Panc1 (cell line): ENCODE data around the gene DUSP8. TPM values are rescaled to one million over a fixed set of nuclear protein-coding genes. Genes with fewer than 3 reads are reported as not detected.

Experiments used
- ATAC-seq: fragments of 200-7000 bp; cut with Tn5 transposase; 2 replicates; pipeline ENCODE4 v1.9.1; 2020; ENCODE audit warnings: mild to moderate bottlenecking, moderate library complexity
- BruUV-seq: library from RNA; stranded (reverse); fragments of 400-500 nt; replicated peaks from 2 replicates; lab custom pipeline; 2021; lab: Mats Ljungman, UMichigan
- CTCF ChIA-PET: fragments of 300-600 bp; sonication (Branson Sonifier 250); formaldehyde crosslinking; loops from one replicate; lab custom pipeline; 2022; ENCODE audit warnings: antibody characterized with exemption; lab: Charles Lee
- POLR2A ChIA-PET: fragments of 300-600 bp; sonication (Branson Sonifier 250); formaldehyde crosslinking; loops from one replicate; lab custom pipeline; 2022; ENCODE audit warnings: antibody characterized with exemption; lab: Charles Lee
- DNase-seq: peaks from one replicate; pipeline ENCODE4 v3.0.0-alpha.2; 2010; ENCODE audit warnings: low read depth, low spot score
- H3K27ac ChIP-seq: 2 replicates; pipeline ENCODE4 v1.5.1; 2011; ENCODE audit warnings: mild to moderate bottlenecking, low read length, inconsistent platforms
- H3K27me3 ChIP-seq: fragments of 200-500 bp; sonication (Bioruptor generic); 2 replicates; pipeline ENCODE4 v1.6.0; 2014; ENCODE audit warnings: low read length, inconsistent platforms; ENCODE audit not compliant: control insufficient read depth, insufficient read depth
- H3K36me3 ChIP-seq: fragments of 200-500 bp; sonication (Bioruptor generic); 2 replicates; pipeline ENCODE4 v1.5.1; 2014; ENCODE audit warnings: inconsistent platforms, mild to moderate bottlenecking, low read length, moderate library complexity; ENCODE audit not compliant: control insufficient read depth, insufficient read depth
- H3K4me1 ChIP-seq: 2 replicates; pipeline ENCODE4 v1.5.1; 2011; ENCODE audit warnings: inconsistent platforms, mild to moderate bottlenecking, low read length, moderate library complexity; ENCODE audit not compliant: control insufficient read depth, insufficient read depth
- H3K4me3 ChIP-seq, 2 experiments: 2 replicates each; pipeline ENCODE4 v1.5.1; 2011 to 2012; ENCODE audit warnings: low read depth in 2 of 2, low read length in 2 of 2, mild to moderate bottlenecking in 2 of 2, inconsistent platforms in 1 of 2, moderate library complexity in 1 of 2
- H3K9me3 ChIP-seq: fragments of 200-500 bp; sonication (Bioruptor generic); 2 replicates; pipeline ENCODE4 v1.5.1; 2014; ENCODE audit warnings: low read depth, mild to moderate bottlenecking, inconsistent platforms, low read length, moderate library complexity; ENCODE audit not compliant: control insufficient read depth, insufficient read depth
- POLR2AphosphoS5 ChIP-seq: IDR thresholded peaks from 2 replicates; pipeline ENCODE4 v1.6.1; 2012; ENCODE audit warnings: mild to moderate bottlenecking, low read depth, low read length, moderate library complexity
- SIN3A ChIP-seq: IDR thresholded peaks from 2 replicates; pipeline ENCODE4 v1.6.1; 2012; ENCODE audit warnings: low read depth, mild to moderate bottlenecking, low read length, moderate library complexity, borderline replicate concordance; ENCODE audit not compliant: insufficient read depth
- TCF7L2 ChIP-seq: IDR thresholded peaks from 2 replicates; pipeline ENCODE4 v1.6.1; 2011; ENCODE audit warnings: mild to moderate bottlenecking, low read depth, low read length, inconsistent platforms
- in situ Hi-C: cut with HindIII; loops from 2 replicates; pipeline ENCODE4 v1.10.0; 2016; ENCODE audit warnings: low sequenced_read_pairs, low pct_unique_long_range_greater_than_20kb
- intact Hi-C: fragments of 100-400 bp; cut with micrococcal nuclease; formaldehyde crosslinking; loops from one replicate; pipeline ENCODE4 v1.10.0; 2022; ENCODE audit not compliant: unreplicated experiment
- total RNA-seq: library from RNA; stranded (reverse); gene quantifications from one replicate; pipeline ENCODE4 v1.2.1, GENCODE V29; 2021; ENCODE audit not compliant: unreplicated experiment
- TF ChIP-seq, protein P1 (sequence below), 2 experiments: IDR thresholded peaks; 2 replicates each; pipeline ENCODE4 v1.6.1; 2011 to 2012; ENCODE audit warnings: low read depth in 2 of 2, control low read depth in 1 of 2, low read length in 1 of 2, mild to moderate bottlenecking in 1 of 2, moderate library complexity in 1 of 2; ENCODE audit not compliant: insufficient read depth in 1 of 2
- TF ChIP-seq, protein P2 (sequence below): fragments of 450-650 bp; IDR thresholded peaks from 2 replicates; pipeline ENCODE4 v1.5.1; 2017; ENCODE audit warnings: mild to moderate bottlenecking

The DUSP8 gene
- total RNA-seq, 1 experiment from 2014 or later = 5.5 TPM

DNA sequence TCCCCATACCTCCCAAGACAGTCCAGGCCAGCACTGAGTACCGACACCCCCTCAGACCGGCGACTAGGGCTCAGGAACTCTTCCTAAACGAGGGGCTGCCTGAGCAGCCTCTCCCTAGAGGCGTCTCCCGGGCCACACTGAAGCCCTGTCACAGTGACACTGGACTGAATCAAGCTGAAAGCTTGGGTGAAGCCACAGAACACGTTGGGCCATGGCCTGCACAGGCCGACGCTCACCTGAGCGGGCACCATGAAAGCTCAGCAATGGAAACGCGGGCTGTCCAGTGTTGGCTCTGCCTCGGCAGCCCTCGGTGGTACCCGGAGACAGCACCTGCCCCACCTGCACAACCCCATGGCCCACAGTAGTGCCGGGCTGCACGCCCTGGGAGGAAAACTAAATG, 42.8 kb downstream of the DUSP8 start:
- POLR2A ChIA-PET = interaction anchor here (0.6 kb wide), 1 partner anchor 413 kb away, joined by 4 read pairs; no protein-coding TSS in a partner anchor
- CTCF ChIA-PET = no interaction called here
- Histone ChIP-seq H3K4me3 (no peak overlapping the region), H3K36me3 (no peaks in the 10 kb centered on the region), H3K27me3 (no peaks in the 10 kb centered on the region), H3K4me1 (peaks cover 4% of the 10 kb centered on the region; the same call in 1 of the 2 replicates), H3K9me3 (no peaks in the 10 kb centered on the region), H3K27ac (no peak overlapping the region)
- TF ChIP-seq POLR2AphosphoS5 (no peak), TCF7L2 (no peak), SIN3A (no peak)
- TF ChIP-seq, protein P1, sequence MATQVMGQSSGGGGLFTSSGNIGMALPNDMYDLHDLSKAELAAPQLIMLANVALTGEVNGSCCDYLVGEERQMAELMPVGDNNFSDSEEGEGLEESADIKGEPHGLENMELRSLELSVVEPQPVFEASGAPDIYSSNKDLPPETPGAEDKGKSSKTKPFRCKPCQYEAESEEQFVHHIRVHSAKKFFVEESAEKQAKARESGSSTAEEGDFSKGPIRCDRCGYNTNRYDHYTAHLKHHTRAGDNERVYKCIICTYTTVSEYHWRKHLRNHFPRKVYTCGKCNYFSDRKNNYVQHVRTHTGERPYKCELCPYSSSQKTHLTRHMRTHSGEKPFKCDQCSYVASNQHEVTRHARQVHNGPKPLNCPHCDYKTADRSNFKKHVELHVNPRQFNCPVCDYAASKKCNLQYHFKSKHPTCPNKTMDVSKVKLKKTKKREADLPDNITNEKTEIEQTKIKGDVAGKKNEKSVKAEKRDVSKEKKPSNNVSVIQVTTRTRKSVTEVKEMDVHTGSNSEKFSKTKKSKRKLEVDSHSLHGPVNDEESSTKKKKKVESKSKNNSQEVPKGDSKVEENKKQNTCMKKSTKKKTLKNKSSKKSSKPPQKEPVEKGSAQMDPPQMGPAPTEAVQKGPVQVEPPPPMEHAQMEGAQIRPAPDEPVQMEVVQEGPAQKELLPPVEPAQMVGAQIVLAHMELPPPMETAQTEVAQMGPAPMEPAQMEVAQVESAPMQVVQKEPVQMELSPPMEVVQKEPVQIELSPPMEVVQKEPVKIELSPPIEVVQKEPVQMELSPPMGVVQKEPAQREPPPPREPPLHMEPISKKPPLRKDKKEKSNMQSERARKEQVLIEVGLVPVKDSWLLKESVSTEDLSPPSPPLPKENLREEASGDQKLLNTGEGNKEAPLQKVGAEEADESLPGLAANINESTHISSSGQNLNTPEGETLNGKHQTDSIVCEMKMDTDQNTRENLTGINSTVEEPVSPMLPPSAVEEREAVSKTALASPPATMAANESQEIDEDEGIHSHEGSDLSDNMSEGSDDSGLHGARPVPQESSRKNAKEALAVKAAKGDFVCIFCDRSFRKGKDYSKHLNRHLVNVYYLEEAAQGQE (IDR thresholded peaks at IDR 0.05; ENCODE audit: insufficient read depth in 1 of 2, low read depth in 2 of 2, low read length in 1 of 2) = no peak
- TF ChIP-seq, protein P2, sequence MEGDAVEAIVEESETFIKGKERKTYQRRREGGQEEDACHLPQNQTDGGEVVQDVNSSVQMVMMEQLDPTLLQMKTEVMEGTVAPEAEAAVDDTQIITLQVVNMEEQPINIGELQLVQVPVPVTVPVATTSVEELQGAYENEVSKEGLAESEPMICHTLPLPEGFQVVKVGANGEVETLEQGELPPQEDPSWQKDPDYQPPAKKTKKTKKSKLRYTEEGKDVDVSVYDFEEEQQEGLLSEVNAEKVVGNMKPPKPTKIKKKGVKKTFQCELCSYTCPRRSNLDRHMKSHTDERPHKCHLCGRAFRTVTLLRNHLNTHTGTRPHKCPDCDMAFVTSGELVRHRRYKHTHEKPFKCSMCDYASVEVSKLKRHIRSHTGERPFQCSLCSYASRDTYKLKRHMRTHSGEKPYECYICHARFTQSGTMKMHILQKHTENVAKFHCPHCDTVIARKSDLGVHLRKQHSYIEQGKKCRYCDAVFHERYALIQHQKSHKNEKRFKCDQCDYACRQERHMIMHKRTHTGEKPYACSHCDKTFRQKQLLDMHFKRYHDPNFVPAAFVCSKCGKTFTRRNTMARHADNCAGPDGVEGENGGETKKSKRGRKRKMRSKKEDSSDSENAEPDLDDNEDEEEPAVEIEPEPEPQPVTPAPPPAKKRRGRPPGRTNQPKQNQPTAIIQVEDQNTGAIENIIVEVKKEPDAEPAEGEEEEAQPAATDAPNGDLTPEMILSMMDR = no peak
- in situ Hi-C loops (no loop called here), intact Hi-C loops (no loop called here)
- BruUV-seq = no TSS peak
- ATAC-seq = no peak
- DNase-seq = no peak

GRCh38 chr11:1528710-1529109, 43.4 kb downstream of the DUSP8 start:
- Histone ChIP-seq H3K4me1 (peaks cover 4% of the 10 kb centered on the region; the same call in 1 of the 2 replicates), H3K36me3 (no peaks in the 10 kb centered on the region), H3K9me3 (no peaks in the 10 kb centered on the region), H3K27ac (no peak overlapping the region), H3K4me3 (no peak overlapping the region), H3K27me3 (no peaks in the 10 kb centered on the region)
- in situ Hi-C loops = no loop called here
- ChIA-PET CTCF (no interaction called here), POLR2A (interaction anchor here (0.6 kb wide), 1 partner anchor 412 kb away, joined by 4 read pairs; no protein-coding TSS in a partner anchor)
- intact Hi-C loops = no loop called here
- no peak for ATAC-seq
- no peak for TF ChIP-seq POLR2AphosphoS5
- TF ChIP-seq TCF7L2 = no peak
- TF ChIP-seq, protein P2 = no peak
- TF ChIP-seq, protein P1 (IDR thresholded peaks at IDR 0.05; ENCODE audit: insufficient read depth in 1 of 2, low read depth in 2 of 2, low read length in 1 of 2) = no peak
- no peak for TF ChIP-seq SIN3A
- no peak for DNase-seq
- BruUV-seq = no TSS peak
